CD4-positive, alpha-beta T cell treated with Interleukin-1 beta for 1 hour (primary cell): Measurements from ENCODE around the gene OR2H2.
A peak's percentile ranks its signal among the peaks of the same experiment; 100 is the strongest.

ENCODE experiments used
- DNase-seq, 2 donors: peaks; one replicate each; pipeline ENCODE4 v3.0.0-alpha.2; 2020 to 2022

The OR2H2 gene

DNA sequence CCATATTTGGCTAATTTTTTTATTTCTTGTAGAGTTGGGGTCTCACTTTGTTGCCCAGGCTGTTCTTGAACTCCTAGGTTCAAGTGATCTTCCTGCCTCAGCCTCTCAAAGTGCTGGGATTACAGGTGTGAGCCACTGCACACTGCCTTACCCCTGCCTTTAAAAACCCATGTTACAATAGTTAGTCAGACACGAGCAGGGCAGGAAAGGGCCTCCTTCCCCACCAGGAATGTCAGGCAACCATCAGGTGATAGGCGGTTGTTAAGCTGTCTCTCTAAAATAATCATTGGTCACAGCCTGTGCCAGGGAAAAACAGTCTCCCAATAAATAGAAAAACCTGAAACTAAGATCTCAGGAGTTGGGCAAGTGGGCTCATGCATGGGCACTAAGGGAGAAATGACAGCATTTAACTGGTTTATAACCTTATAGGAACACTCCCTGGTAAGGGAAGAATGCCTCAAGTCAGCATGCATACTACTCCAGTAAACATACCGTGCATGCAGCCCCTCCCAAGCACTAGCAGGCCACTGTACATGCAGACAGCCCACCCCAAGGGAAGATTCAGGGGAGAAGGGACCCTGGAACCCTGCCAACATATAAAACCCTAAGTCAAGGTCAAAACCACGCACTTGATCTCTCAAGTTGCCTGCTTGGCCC lies 8.4 kb downstream of the OR2H2 start:
- DNase-seq: no peak

GRCh38 chr6:29596381-29596900 lies 11.5 kb downstream of the OR2H2 start:
- no peak for DNase-seq

DNA sequence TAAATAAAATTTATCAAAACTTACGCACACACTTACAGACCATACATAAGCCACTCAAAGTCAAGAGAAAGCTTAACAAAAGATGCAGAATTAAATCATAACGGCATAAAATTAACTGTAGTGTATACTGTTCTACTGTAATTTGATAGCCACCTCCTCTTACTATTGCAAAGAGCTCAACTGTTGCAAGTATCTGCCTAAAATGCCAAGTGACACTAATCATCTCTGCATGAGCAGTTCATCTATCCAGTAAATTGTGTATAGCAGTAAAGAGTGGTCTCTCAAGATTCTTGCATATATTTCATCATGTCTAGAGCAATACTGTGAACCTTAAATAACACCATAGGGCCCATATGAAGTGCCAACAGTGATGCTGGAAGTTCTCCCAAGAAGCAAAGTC lies 12.3 kb downstream of the OR2H2 start:
- no peak for DNase-seq

DNA sequence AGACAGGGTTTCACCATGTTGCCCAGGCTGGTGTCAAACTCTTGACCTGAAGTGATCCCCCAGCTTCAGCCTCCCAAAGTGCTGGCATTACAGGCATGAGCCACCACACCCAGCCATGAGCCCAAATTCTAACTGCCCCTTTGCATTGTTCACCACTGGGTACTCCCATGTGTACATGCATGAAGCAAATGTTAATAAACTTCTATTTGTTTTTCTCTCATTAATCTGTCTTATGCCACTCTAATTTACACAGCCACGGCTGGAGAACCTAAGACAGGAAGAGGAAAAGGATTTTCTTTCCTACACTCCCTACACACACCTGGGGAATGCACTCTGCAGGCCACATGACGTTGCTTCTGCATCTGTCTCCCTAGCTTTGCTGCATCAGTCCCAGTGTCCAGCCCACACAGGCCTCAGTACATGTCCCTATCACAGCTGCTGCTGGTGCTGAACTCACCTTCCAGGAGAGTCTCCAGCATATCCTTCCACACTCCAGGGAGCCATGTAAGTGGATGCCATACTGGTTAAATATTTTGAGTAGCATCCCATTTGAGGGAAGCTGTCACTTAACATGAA lies 13.3 kb downstream of the OR2H2 start:
- DNase-seq: no peak

DNA sequence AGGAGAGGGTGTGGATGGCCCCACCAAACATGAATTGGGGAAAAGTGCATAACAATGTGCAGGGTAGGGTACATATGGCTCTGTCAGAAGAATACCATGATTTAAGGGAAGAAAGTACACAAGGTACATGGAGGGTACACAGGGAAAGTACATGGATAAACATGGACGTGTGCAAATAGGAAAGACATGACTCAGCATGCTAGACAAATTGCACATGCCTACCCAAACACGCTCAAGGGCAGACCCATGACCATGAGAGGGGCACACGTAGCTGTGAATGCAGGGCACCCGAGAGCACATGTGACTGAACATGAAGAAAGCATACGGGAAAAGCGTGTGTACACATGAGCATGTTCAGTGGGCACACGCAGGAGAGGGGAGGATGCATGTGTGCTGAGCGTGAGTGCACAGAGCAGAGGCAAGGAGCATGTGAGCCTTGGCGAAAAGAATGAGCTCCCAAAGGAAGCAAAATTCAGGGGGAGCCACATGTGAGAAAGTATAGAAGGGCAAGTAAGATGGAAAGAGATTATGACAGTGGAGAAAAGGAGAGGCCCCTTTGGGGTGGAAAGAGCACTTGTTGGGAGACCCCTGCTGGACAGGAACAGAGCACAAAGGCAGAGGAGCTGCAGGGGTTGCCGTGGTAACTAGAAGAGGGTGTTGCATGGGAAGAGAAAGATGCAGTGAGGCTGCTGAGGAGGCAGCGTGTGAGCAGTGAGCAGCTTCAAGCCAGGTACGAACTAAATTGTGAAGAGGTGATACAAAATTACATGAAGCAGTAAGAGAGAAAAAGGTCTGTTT lies 17.8 kb downstream of the OR2H2 start:
- no peak for DNase-seq

DNA sequence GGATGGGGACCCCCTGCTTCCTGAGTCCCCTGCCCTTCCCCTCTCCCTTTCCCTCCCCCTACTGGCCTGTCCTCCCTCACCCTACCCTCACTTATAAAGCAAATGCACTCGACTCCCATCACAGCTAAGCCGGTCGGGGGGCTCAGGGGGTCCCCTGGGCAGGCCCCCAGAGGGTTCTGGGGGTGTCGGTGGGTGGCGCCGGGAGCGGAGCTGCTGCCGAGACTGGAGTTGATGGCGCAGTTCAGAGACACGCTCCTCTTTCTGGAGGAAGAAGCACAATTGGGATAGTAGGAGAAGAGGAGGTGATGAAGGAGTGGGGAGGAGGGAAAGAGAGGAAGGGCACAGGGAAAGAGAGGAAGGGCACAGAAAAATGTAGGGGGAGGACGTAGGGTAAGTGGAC lies 18.5 kb downstream of the OR2H2 start:
- no peak for DNase-seq

DNA sequence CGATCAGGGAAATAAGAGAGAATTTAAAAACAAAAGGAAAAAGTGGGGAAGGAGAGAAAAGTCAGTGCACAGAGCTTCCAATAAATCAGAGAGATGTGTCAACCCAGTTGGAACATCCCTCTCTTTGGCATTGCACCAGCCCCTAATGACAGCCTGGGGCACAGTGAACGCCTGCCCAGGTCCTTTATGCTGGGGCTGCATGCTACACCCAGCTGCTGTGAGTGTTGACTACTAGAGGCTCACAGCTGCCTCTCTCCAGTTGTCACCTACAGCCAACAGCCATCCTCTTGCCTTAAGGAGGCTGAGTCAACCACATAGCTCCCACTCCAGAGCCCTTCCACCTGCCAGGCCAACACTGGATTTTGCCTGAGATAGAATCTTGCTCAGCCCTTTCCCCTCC lies 19.0 kb downstream of the OR2H2 start:
- no peak for DNase-seq

- DNase-seq: no peak
Measured at GRCh38 chr6:29608131-29608530, 23.2 kb downstream of the OR2H2 start.

- DNase-seq: no peak
Measured at GRCh38 chr6:29610540-29610939, 25.6 kb downstream of the OR2H2 start.

GRCh38 chr6:29611426-29611825 lies 26.5 kb downstream of the OR2H2 start:
- no peak for DNase-seq

- no peak for DNase-seq
Measured at GRCh38 chr6:29617782-29618554, 33.0 kb downstream of the OR2H2 start.

GRCh38 chr6:29619578-29620160 lies 34.7 kb downstream of the OR2H2 start:
- DNase-seq: no peak

DNA sequence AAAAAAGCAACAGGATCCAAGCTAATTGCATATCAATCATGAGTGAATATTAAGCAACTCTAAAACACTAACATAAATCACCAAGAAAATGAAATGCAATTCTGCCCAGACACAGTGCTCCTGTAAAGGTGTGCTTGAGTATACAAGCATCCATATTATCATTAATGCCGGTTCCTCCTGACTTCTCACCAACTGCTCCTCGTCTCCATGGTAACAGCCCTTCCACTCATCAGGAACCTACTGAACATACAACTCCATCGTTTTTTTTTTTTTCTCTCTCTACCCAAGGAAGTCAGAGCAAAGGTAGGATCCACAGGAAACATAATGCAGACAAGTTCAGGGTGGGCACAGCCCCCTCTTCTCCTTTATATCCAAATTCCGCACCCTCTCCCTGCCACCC lies 35.7 kb downstream of the OR2H2 start:
- no peak for DNase-seq

- no peak for DNase-seq
Measured at GRCh38 chr6:29624520-29624961, 39.6 kb downstream of the OR2H2 start.

DNA sequence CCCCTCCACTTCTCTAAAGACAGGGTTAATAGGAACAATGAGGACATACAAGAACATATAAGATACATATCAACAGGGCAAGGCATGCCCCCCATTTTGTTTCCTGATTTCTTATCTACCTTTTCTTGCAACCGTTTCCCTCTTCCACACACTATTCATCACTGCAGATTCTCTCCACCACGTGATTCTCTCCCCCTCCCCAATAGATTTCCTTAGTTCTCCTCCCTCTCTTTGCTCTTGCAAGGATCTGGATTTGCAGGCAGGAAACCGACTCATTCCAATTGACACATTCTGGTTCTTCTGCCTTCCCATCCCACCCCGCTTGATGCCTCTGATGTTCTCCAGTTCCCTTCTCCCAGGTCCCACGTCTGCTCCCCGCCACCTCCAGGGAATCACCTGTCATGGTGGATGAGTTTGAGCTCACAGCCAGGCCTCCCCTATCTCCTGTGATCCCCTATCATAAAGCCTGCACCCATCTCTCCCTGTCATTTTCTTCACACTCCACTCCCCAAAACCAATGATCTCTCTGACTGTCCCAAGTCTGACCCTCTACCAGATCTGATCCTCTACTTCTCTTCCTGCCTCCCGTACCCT lies 40.5 kb downstream of the OR2H2 start:
- no peak for DNase-seq

- DNase-seq: no peak
Measured at GRCh38 chr6:29626948-29627754, 42.2 kb downstream of the OR2H2 start.

GRCh38 chr6:29627755-29628418 lies 43.0 kb downstream of the OR2H2 start:
- peak; percentile 67 to 71 for DNase-seq

DNA sequence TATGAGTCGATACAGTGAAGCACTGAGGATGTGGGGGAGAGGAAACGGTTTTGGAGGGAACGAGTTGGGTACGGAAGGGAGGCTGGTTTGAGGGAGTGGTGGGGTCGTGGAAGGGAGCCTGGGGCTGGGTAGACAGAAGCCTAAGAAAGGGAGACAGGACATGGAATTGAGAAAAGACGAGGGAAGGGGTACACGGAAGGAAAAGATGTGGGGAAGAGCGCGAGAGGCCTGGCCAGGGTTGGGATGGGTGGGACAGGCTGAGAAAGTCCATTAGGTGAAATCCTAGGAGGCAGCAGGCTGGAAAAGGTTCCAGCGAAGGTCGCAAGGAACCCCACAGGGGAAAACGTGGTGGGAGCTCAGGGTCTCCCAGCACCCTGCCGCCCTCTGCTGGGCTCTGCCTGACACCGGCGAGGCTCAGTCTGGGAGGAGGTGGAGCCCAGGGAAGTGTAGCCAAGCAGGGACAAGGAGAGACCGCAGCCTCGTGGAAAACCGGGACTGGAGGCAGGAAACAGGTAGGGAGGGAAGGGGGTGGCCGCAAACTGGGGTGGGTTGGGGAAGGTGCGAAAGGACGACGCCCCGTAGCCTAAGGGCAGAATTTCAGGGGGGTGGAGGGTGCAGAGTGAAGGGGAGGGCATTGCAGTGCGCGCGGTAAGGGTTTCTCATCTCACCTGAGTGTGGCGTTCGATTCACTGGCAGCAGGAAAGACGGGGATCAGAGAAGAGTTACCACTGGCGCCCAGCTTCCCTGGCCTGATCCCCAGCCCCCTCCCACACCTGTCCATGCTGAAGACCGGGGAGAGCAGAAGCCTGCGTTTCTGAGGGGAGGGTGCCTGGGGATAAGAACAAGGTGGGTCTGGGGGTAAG lies 43.7 kb downstream of the OR2H2 start:
- DNase-seq: peak; percentile 50 to 52

DNA sequence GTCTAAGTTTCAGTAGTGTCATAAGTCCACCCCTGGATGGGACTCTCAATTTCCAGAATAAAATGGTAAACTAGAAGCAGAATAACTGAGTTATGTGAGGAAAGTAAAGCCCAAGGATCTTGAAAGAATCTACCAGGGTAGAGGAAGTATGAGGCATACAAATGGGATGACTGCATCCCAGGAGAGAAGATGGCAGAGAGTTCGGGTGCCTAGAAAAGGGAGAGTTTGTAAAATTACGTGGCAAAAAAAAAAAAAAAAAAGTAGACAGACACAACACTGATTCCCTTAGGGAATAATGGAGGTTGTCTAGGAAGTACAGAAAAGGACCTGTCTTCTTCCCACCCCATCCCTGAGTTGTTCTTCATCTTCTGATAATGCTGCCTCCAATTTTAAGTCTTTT lies 44.6 kb downstream of the OR2H2 start:
- DNase-seq: no peak

DNA sequence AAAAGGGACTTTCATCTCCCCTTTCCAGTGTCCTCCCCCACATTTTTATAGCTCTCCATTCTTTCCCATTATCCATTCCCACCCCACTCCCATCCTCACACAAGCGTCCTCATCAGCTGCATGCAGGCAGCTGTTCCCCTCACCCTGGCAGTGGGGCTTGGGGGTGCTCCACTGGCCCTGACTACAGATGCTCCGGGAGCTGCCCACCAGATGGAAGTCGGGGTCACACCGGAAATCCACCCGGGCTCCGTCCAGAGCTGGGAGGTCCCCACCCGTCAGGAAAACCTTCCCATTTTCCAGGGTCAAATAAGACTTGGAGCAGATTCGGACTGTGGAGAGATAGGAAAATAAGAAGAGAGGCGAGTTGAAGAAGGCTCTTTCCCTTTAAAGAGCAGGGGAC lies 45.4 kb downstream of the OR2H2 start:
- DNase-seq: no peak
